ENCODE measurements around the gene STK32A.
"Not testable (repeated sequence)": the region's sequence is repeated elsewhere in the genome, so short reads cannot be mapped to it uniquely, and the experiment has no call there.

The STK32A gene

GRCh38 chr5:147234825-147235635 is at the start of gene STK32A:
STK32A (plus strand) TSS chr5:147235026; CDS start chr5:147239635, 4,609 bp downstream.
- peak in 36 of 56 donors; percentile 4 to 62 (median 25) for DNase-seq

- DNase-seq: peak in 2 of 56 donors; percentile 0 to 7
These were observed 47.7 kb upstream of the STK32A start for GRCh38 chr5:147187099-147187540.

- DNase-seq: peak in 38 of 56 donors; percentile 3 to 84 (median 19)
These were observed 46.4 kb upstream of the STK32A start for GRCh38 chr5:147188200-147189108.

- no peak for DNase-seq
These were observed 45.8 kb upstream of the STK32A start for GRCh38 chr5:147189109-147189424.

- peak in 2 of 56 donors; percentile 3 to 17 for DNase-seq
These were observed 44.5 kb upstream of the STK32A start for GRCh38 chr5:147190331-147190730.

- DNase-seq: no peak
These were observed 41.7 kb upstream of the STK32A start for GRCh38 chr5:147193123-147193522.

GRCh38 chr5:147200004-147200403 is 34.8 kb upstream of the STK32A start:
- no peak for DNase-seq

GRCh38 chr5:147203213-147203612 is 31.6 kb upstream of the STK32A start:
- no peak for DNase-seq

GRCh38 chr5:147204576-147204975 is 30.2 kb upstream of the STK32A start:
- DNase-seq: no peak

- peak in 39 of 56 donors; percentile 2 to 82 (median 46) for DNase-seq
These were observed 26.7 kb upstream of the STK32A start for GRCh38 chr5:147208134-147208533.

GRCh38 chr5:147216552-147217154 is 18.2 kb upstream of the STK32A start:
- no peak for DNase-seq

- no peak for DNase-seq
These were observed 11.5 kb upstream of the STK32A start for GRCh38 chr5:147223343-147223742.

- DNase-seq: peak in 15 of 56 donors; percentile 2 to 63 (median 10)
These were observed 10.7 kb upstream of the STK32A start for GRCh38 chr5:147223948-147224791.

GRCh38 chr5:147225938-147226337 is 8.9 kb upstream of the STK32A start:
- no peak for DNase-seq

GRCh38 chr5:147226512-147226911 is 8.3 kb upstream of the STK32A start:
- no peak for DNase-seq

GRCh38 chr5:147234239-147234824 is 494 bp upstream of the STK32A start:
- DNase-seq: peak in 2 of 56 donors; percentile 16 to 41

- DNase-seq: no peak
These were observed 5.6 kb downstream of the STK32A start for GRCh38 chr5:147240266-147240985.

GRCh38 chr5:147243238-147243637 is 8.4 kb downstream of the STK32A start:
- not testable (repeated sequence) for DNase-seq

GRCh38 chr5:147245381-147246165 is 10.7 kb downstream of the STK32A start:
- no peak for DNase-seq

Data from amygdala (tissue), 56 donors.